MCF 10A (cell line): Measurements from ENCODE around the gene MOB3A. TPM values are rescaled to one million over a fixed set of nuclear protein-coding genes. Genes with fewer than 3 reads are reported as not detected.

Experiments used
- BruUV-seq: library from RNA; stranded (reverse); fragments of 400-500 nt; replicated peaks from 2 replicates; lab custom pipeline; 2021; lab: Mats Ljungman, UMichigan
- CTCF ChIA-PET: fragments of 300-600 bp; sonication (Branson Sonifier 250); formaldehyde crosslinking; extraction: SDS; loops from one replicate; lab custom pipeline; 2021; ENCODE audit warnings: antibody characterized with exemption, inconsistent platforms; lab: Yijun Ruan, JAX
- POLR2A ChIA-PET: fragments of 300-600, 350-650 bp; sonication (Branson Sonifier 250); formaldehyde crosslinking; extraction: SDS; loops from one replicate; lab custom pipeline; 2020; ENCODE audit warnings: antibody characterized with exemption, inconsistent platforms; lab: Yijun Ruan, JAX
- DNase-seq: peaks from one replicate; pipeline ENCODE4 v3.0.0-alpha.2; 2018; ENCODE audit not compliant: unreplicated experiment
- H3K27ac Mint-ChIP-seq: one replicate; pipeline ENCODE4 v1.8.0; 2022; ENCODE audit warnings: mild to moderate bottlenecking, low read depth, mixed read lengths; ENCODE audit not compliant: unreplicated experiment
- H3K27me3 Mint-ChIP-seq: one replicate; pipeline ENCODE4 v1.8.0; 2022; ENCODE audit warnings: mixed read lengths; ENCODE audit not compliant: insufficient read depth, unreplicated experiment
- H3K36me3 Mint-ChIP-seq: one replicate; pipeline ENCODE4 v1.8.0; 2022; ENCODE audit warnings: mild to moderate bottlenecking, moderate library complexity, mixed read lengths; ENCODE audit not compliant: insufficient read depth, unreplicated experiment
- H3K4me1 Mint-ChIP-seq: one replicate; pipeline ENCODE4 v1.8.0; 2022; ENCODE audit warnings: mixed read lengths; ENCODE audit not compliant: insufficient read depth, unreplicated experiment
- H3K4me3 Mint-ChIP-seq: one replicate; pipeline ENCODE4 v1.8.0; 2022; ENCODE audit warnings: mild to moderate bottlenecking, moderate library complexity, mixed read lengths; ENCODE audit not compliant: unreplicated experiment
- H3K9me3 Mint-ChIP-seq: one replicate; pipeline ENCODE4 v1.8.0; 2022; ENCODE audit warnings: mixed read lengths; ENCODE audit not compliant: unreplicated experiment
- CTCF ChIP-seq: fragments of 200-600 bp; IDR thresholded peaks from one replicate; pipeline ENCODE4 v1.8.0; 2022; ENCODE audit warnings: antibody characterized with exemption, mild to moderate bottlenecking; ENCODE audit not compliant: unreplicated experiment
- intact Hi-C: fragments of 100-400 bp; cut with micrococcal nuclease; formaldehyde crosslinking; loops from 2 replicates; pipeline ENCODE4 v1.14.1; 2022
- total RNA-seq: library from RNA; stranded (reverse); gene quantifications from 2 replicates; pipeline ENCODE4 v1.2.3, GENCODE V29; 2022

Gene MOB3A
- total RNA-seq, 1 experiment from 2014 or later = 40.9 TPM

GRCh38 chr19:2127758-2128157 lies 31.6 kb upstream of the MOB3A start:
- Mint-ChIP-seq H3K4me3 (no peak overlapping the region), H3K9me3 (no peaks in the 10 kb centered on the region), H3K27ac (no peak overlapping the region), H3K4me1 (no peaks in the 10 kb centered on the region), H3K36me3 (peaks cover 73% of the 10 kb centered on the region), H3K27me3 (no peaks in the 10 kb centered on the region)
- CTCF ChIA-PET = no interaction called here
- no peak for TF ChIP-seq CTCF
- DNase-seq = no peak
- POLR2A ChIA-PET = no interaction called here
- BruUV-seq = no TSS peak
- intact Hi-C loops = no loop called here

DNA sequence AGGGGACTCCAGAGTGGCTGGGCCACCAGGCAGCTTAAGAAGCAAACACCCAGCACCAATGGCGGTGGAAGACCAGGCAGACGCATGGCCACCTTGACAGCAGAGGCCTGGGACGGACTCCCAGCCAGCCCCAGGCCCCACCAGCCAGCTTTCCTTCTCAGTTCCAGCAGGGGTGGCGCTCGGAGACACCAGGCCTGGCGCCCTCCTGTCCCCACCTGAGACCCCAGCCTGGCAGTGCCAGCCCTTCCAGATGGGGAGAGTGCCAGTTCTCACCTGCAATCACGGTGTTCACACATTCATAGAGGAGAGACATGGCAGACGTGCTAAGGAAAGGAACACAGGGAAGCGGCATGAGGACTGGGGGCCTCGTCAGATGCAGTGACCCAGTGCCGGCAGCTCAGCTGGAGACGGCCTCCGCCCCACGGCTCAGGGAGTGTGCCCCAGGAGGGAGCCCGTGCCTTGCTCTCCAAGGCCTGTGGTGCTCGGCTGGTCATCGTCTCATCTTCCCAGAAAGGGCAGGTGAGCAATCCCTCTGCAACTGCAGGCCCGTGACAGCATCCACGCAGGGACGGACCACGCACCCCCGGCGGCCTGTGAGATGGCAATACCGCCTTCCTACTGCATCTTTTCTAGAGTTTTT lies 30.9 kb upstream of the MOB3A start:
- intact Hi-C loops = no loop called here
- no peak overlapping the region for H3K27ac Mint-ChIP-seq
- no peak for DNase-seq
- no peak overlapping the region for H3K4me3 Mint-ChIP-seq
- BruUV-seq = no TSS peak
- H3K9me3 Mint-ChIP-seq = no peaks in the 10 kb centered on the region
- no peak for TF ChIP-seq CTCF
- ChIA-PET CTCF (no interaction called here), POLR2A (interaction anchor here (0.6 kb wide), 1 partner anchor 90 kb away, joined by 3 read pairs; no protein-coding TSS in a partner anchor)
- peaks cover 72% of the 10 kb centered on the region for H3K36me3 Mint-ChIP-seq
- H3K4me1 Mint-ChIP-seq = no peaks in the 10 kb centered on the region
- H3K27me3 Mint-ChIP-seq = no peaks in the 10 kb centered on the region

- BruUV-seq = no TSS peak
- no peaks in the 10 kb centered on the region for H3K27me3 Mint-ChIP-seq
- no peak for DNase-seq
- intact Hi-C loops = no loop called here
- no peak overlapping the region for H3K27ac Mint-ChIP-seq
- peaks cover 84% of the 10 kb centered on the region for H3K36me3 Mint-ChIP-seq
- POLR2A ChIA-PET = interaction anchor here (0.9 kb wide), 1 partner anchor 13 kb away, joined by 3 read pairs; no protein-coding TSS in a partner anchor
- CTCF ChIA-PET = interaction anchor here (0.5 to 0.6 kb wide), 2 partner anchors 59 to 62 kb away, joined by 5 to 6 read pairs; no protein-coding TSS in a partner anchor
- TF ChIP-seq CTCF = no peak
- H3K4me1 Mint-ChIP-seq = no peaks in the 10 kb centered on the region
- no peaks in the 10 kb centered on the region for H3K9me3 Mint-ChIP-seq
- H3K4me3 Mint-ChIP-seq = no peak overlapping the region
Measured at GRCh38 chr19:2123682-2124387, 27.7 kb upstream of the MOB3A start.

DNA sequence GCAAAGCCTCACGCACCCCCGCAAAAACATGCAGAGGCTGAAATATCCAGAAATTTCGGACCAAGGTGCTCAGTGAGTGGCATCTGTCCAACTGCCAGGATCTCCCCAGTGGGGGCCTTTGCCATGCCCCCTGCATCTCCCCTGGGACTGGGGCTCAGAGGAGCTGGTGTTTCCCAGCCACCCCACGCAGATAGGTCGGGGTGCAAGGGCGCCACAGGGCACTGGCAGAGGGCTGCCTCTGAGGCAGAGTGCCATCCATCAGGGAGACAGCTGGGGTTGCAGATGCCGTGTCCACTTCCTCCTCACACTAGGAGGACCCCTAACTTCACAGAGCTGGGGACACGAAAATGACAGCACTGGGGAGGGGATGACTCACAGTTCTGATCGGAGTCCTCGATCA lies 26.9 kb upstream of the MOB3A start:
- TF ChIP-seq CTCF = no peak
- H3K9me3 Mint-ChIP-seq = no peaks in the 10 kb centered on the region
- no peak overlapping the region for H3K27ac Mint-ChIP-seq
- BruUV-seq = TSS peak; percentile 11
- H3K4me1 Mint-ChIP-seq = no peaks in the 10 kb centered on the region
- H3K36me3 Mint-ChIP-seq = peaks cover 87% of the 10 kb centered on the region
- POLR2A ChIA-PET = no interaction called here
- no peaks in the 10 kb centered on the region for H3K27me3 Mint-ChIP-seq
- no peak overlapping the region for H3K4me3 Mint-ChIP-seq
- DNase-seq = no peak
- intact Hi-C loops = no loop called here
- CTCF ChIA-PET = no interaction called here
